ENCODE results near the gene MAN1A1.

MAN1A1 gene

DNA sequence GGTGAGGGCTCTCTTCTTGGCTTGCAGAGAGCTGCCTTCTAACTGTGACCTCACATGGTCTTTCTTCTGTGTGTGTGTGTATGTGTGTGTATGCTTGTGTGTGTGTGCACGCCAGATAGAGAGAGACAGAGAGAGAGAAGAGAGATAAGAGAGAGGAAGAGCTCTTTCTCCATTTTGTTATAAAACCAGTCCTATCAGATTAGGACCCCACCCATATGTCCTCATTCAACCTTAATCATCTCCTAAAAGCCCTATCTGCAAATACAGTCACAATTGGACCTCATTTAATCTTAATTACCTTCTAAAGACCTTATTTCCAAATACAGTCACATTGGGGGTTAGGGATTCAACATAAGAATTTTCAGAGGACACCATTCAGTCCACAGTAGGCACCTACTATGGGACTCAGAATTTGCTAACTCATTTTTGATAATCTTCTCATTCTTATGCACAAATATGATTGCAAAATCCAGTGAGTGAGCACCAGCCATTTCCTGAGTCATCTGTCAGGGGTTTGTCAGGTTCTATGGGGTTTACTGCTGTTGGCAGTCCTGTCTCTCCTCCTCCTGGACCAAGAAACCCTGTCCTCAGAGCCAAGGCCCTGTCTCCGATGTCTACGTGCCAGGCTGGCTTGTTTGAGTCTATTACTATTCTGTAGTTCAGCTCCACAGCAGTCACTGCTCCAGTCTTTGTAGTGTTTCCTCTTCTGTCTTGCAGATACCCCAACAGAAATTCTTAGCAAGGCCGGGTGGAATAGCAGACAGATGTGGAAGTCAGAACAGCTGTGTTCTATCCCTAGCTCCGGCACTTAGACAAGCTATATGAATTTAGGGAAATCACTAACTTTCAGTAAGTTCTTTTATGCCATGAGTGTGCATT lies 212.1 kb downstream of the MAN1A1 start:
- DNase-seq: no peak

DNA sequence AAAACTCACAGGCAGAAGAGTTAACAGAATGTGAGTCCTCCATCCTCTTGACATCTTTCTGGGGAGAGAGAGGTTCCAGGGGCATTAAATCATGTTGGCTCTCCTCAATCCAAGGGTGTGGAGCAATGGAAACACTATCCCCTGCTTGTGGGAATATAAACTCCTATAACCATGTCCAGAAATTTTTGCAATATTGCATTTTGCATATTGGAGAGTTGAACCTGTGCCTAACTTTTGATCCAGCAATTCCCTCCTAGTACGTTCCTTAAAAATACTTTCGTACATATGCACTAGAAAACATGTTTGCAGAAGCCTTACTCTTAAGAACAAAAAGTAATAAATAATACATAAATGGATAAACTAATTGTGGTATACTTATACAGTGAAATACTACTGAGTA lies 214.8 kb downstream of the MAN1A1 start:
- no peak for DNase-seq

DNA sequence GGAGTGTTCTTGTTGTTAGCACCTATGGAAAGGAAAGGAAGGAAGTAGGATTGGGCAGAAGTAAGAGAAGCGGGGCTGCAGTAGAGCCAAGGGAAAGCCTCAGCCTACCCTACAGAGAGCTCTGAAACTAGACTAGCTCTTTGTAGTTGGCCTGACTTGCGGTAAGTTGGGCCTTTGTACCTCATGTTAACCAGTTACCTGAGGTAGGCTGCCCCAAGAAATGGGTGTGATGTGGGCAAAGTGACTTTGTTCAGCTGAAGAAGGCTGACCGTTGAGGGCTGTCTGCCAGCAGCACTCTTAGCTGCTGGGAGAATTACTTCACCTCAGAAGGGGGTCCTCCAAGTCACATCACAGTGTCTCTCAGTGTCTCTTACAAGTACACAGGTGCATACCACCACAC lies 216.2 kb downstream of the MAN1A1 start:
- DNase-seq: no peak

DNA sequence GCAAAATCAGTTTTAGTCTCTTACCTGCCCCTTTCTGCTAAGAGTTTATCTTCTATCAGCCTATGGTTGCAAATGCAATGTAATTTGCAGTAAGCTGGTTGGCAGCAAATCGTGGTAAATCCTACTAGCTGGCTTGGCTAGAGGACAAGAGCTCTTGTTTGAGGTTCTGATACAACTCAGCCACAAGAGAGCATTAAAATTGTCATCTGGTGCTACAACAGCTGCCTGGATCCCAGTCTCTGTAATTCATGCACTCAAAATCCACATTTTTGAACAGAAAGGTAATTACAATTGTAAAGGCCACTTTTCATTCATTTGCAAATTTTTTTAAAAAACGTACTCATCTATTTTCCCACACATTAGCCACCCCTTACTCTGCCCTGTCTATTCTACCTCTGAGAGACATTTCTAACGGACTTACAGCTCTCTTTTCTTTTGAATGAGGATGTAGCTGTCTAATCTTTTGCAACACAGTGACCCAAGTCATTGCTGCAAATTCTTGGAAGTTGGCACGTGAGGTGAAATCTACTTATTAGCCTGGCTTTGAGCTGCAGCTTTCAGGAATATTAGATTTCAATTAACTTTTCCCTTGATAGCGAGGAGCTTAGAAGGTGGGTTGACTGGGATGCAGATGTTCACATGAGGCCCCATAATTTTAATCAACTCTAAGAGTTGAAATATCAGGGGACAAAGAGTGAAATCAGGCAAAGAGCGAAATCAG lies 217.1 kb downstream of the MAN1A1 start:
- no peak for DNase-seq

DNA sequence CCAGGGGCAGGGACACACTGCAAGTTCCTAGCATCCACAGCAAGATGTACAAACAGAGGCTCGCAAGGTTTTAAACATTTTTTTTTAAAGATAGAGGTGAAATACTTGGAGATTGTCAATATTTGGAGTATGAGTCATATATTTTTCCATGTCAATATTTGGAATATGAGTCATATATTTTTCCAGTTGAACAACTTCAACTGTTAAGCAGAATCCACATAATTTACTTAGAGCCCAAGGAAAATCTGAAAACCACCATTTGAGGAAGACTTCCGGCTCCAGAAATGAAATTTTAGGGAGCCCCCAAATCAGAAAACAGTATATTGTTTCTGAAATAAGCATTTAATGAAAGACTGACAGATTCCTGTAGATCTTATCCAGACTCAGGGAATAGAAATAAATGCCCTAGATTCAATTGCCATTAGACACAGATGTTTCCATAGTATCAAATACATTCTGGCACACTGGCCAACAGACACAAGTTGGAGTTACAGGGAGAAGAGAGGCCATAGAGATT lies 219.5 kb downstream of the MAN1A1 start:
- DNase-seq: no peak

DNA sequence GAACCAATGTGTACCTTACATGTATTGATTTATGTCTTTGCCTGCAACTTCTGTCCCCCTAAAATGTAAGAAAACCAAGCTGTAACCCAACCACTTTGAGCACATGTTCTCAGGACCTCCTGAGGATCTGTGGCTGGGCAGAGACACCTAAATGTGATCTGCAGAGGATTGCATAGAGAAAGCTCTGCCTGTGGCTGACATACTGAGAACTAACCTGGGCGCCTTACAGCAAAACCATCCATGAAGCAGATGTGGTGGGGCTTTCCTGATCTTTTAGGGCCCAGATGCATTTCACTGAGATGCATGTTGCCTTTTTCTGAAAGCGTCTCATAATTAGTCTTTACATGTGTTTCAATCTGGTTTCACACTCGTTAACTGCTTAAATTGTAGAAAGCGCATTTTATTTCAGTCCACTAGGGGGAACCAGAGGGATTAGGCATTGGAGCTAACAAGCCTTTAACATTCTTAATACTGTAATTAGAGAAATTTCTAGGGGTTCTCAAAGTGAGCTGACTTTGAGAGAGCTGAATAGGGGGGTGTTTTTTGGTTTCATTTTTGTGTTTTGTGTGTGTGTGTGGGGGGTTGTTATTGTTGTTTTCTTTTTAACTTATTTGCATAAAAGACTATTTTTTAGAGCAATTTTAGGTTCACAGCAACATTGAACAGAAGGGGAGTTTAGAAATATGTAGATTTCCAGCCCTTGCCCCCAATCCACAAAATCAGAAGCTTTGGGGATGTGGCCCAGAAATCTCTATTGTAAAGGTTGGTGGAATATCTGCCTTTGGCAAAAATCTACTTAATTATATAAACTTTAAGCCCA lies 220.2 kb downstream of the MAN1A1 start:
- peak; percentile 71 for DNase-seq

DNA sequence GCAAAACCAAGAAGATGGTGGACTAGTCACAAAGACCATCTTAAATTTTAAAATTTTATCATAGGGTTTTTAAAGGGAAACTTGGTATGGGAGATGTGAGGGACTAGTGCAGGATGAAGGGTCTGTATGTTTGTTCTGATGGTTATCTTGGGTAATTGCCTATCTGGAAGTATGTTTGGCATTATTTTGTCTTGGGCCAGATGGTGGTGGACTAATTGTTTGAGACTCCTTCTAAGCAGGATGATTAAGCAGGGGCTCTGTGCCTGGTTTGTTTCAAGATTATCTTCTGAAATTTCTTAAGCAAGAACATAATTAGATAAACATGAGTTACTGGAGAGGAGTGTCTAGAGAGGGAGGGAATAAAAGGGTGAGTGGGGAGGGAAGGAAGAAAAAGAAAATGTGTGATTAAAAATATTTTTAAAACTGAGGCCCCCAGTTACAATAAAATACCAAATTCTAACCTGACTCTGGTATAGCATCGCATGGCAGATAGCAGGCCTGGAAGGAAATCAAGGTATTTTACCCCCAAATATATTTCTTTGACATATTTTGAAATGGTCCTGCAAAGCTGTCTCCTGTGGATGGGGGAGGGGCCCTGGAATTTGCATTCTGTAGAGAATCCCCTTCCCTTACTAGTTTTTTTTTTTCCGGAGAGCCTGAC lies 221.2 kb downstream of the MAN1A1 start:
- DNase-seq: no peak

DNA sequence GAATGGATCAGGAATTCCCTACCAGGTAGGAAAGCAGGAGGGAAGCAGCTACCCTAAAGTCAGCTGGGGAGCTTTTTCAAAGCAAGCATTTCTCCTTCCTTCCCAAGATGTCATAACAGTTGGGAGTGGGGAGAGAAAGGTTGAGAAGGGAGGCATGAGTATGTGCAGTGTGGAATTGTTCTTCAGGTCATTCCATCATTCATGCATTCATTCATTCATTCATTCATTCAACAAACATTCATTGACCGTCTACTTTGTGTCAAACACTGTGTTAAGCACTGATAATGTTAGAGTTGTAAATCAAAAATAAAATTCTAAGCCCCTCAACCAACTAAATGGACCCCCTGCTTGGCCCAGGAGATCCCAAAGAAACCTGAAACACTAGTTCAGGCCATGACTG lies 221.9 kb downstream of the MAN1A1 start:
- DNase-seq: no peak

Measured in CD4-positive, alpha-beta T cell treated with Interleukin-21 for 1 hour (primary cell).